HepG2 (cell line): ENCODE results near the gene SELENOV. TPM values are rescaled to one million over a fixed set of nuclear protein-coding genes. Genes with fewer than 3 reads are reported as not detected.

Experiments
- ARID4A ChIP-seq: sonication (generic); formaldehyde crosslinking; IDR thresholded peaks from 2 replicates; pipeline ENCODE4 v1.5.0; 2020; ENCODE audit warnings: mild to moderate bottlenecking, missing genetic modification reagents, borderline replicate concordance
- CEBPG ChIP-seq: IDR thresholded peaks from 2 replicates; pipeline ENCODE4 v1.6.1; 2016
- DMTF1 ChIP-seq: sonication (generic); formaldehyde crosslinking; IDR thresholded peaks from 2 replicates; pipeline ENCODE4 v1.4.0; 2020; ENCODE audit warnings: mild to moderate bottlenecking, missing genetic modification reagents
- MIER2 ChIP-seq: IDR thresholded peaks from 2 replicates; pipeline ENCODE4 v1.6.1; 2016; ENCODE audit warnings: missing biosample characterization, missing genetic modification reagents
- NFYB ChIP-seq: sonication (generic); formaldehyde crosslinking; IDR thresholded peaks from 2 replicates; pipeline ENCODE4 v1.4.0; 2020; ENCODE audit warnings: missing genetic modification reagents
- NR0B2 ChIP-seq: sonication (generic); formaldehyde crosslinking; IDR thresholded peaks from 2 replicates; pipeline ENCODE4 v1.4.0; 2020; ENCODE audit warnings: mild to moderate bottlenecking, missing genetic modification reagents
- NR2F2 ChIP-seq: IDR thresholded peaks from 2 replicates; pipeline ENCODE4 v1.6.1; 2012; ENCODE audit warnings: low read depth, inconsistent platforms, borderline replicate concordance
- PRDM4 ChIP-seq: sonication (generic); formaldehyde crosslinking; IDR thresholded peaks from 2 replicates; pipeline ENCODE4 v1.9.0; 2021; ENCODE audit warnings: missing genetic modification reagents, borderline replicate concordance
- SAP130 ChIP-seq: IDR thresholded peaks from 2 replicates; pipeline ENCODE4 v1.6.1; 2016; ENCODE audit warnings: low read depth
- SRSF9 ChIP-seq: fragments of 200-400 bp; formaldehyde crosslinking; IDR thresholded peaks from 2 replicates; pipeline ENCODE4 v1.6.1; 2018; ENCODE audit warnings: borderline replicate concordance, mild to moderate bottlenecking, low read depth, low read length; ENCODE audit not compliant: insufficient read depth, poor library complexity, severe bottlenecking
- ZBTB7B ChIP-seq: sonication (generic); formaldehyde crosslinking; IDR thresholded peaks from 2 replicates; pipeline ENCODE4 v1.4.0; 2020; ENCODE audit warnings: missing genetic modification reagents
- ZNF713 ChIP-seq: sonication (generic); formaldehyde crosslinking; IDR thresholded peaks from 2 replicates; pipeline ENCODE4 v1.4.0; 2020; ENCODE audit warnings: mild to moderate bottlenecking, missing genetic modification reagents
- polyA plus RNA-seq, 8 experiments: library from polyadenylated mRNA; depleted of rRNA in 3 of 8; stranded (reverse) in 7 of 8; unstranded in 1 of 8; fragments of >200 nt; fragmentation: Illumina TruSeq in 4 of 8; extraction: Trizol in 4 of 8; gene quantifications; 2 replicates each; pipeline versions ENCODE4 v1.2.1 to v1.2.3, GENCODE V29; 2011 to 2016; ENCODE audit warnings: low read depth in 4 of 8, missing spikeins in 1 of 8, mixed read lengths in 1 of 8; ENCODE audit not compliant: insufficient read depth in 1 of 8
- total RNA-seq, 5 experiments: library from RNA; depleted of rRNA; stranded (reverse); fragments of >200 nt; fragmentation: Illumina TruSeq; extraction: Trizol; gene quantifications; 2 replicates each; pipeline ENCODE4 v1.2.3, GENCODE V29; 2016; ENCODE audit warnings: low read depth in 1 of 5

Gene SELENOV
- total and polyA plus RNA-seq, 2 of the 13 experiments (the other 11 are each of a cell fraction or from before 2014, with no cell fraction given) = not detected

GRCh38 chr19:39557811-39558623 lies 43.1 kb downstream of the SELENOV start (continued):
- TF ChIP-seq ARID4A (CRISPR knock-in tag) = no peak; the same call in 1 of the 2 replicates
- TF ChIP-seq NFYB (CRISPR knock-in tag) = no peak
- TF ChIP-seq ZNF713 = no peak
- TF ChIP-seq DMTF1 = no peak
- no peak for TF ChIP-seq PRDM4
- no peak for TF ChIP-seq NR2F2
- peak; percentile 21; the same call in 1 of the 2 replicates for TF ChIP-seq MIER2 (CRISPR knock-in tag)
- 0 out of 2 replicates have a peak, but pooled peaks have one; percentile 12 for TF ChIP-seq CEBPG (CRISPR knock-in tag)
- TF ChIP-seq NR0B2 = no peak
- no peak for TF ChIP-seq SRSF9
- TF ChIP-seq ZBTB7B (CRISPR knock-in tag) = no peak
- peak; percentile 65 for TF ChIP-seq SAP130 (CRISPR knock-in tag)
